HepG2 (cell line): ENCODE measurements around the gene CHRM2. TPM values are rescaled to one million over a fixed set of nuclear protein-coding genes. Genes with fewer than 3 reads are reported as not detected.

Experiments
- ATAC-seq: fragments of 200-7000 bp; cut with Tn5 transposase; 3 replicates; pipeline ENCODE4 v1.9.1; 2020; ENCODE audit warnings: mild to moderate bottlenecking, moderate library complexity
- BruUV-seq: library from RNA; stranded (reverse); fragments of 400-500 nt; replicated peaks from 2 replicates; lab custom pipeline; 2021; lab: Mats Ljungman, UMichigan
- CTCF ChIA-PET: fragments of 300-600 bp; formaldehyde crosslinking; extraction: SDS; loops from one replicate; lab custom pipeline; 2021; ENCODE audit warnings: low total read pairs, inconsistent platforms, low intra/inter-chr PET ratio; lab: Yijun Ruan, JAX
- POLR2A ChIA-PET: fragments of 350-600 bp; sonication (Branson Sonifier 250); formaldehyde crosslinking; loops from one replicate; lab custom pipeline; 2020; ENCODE audit warnings: antibody characterized with exemption, inconsistent platforms; lab: Yijun Ruan, JAX
- DNase-seq: peaks from one replicate; pipeline ENCODE4 v3.0.0-alpha.2; 2015; ENCODE audit warnings: low spot score
- FAIRE-seq: peaks from 3 replicates; lab custom pipeline; 2011; peaks lifted over from hg19 to GRCh38; lab: Jason Lieb, UNC
- H2AFZ ChIP-seq: one replicate; pipeline ENCODE4 v1.6.1; 2011; ENCODE audit warnings: low read length, inconsistent platforms
- H3K27ac ChIP-seq: fragments of 300-600 bp; 3 replicates; pipeline ENCODE4 v1.8.0; 2011; ENCODE audit warnings: mixed run types, mild to moderate bottlenecking, mixed read lengths, low read length, inconsistent platforms; ENCODE audit not compliant: insufficient read depth; ENCODE audit errors: extremely low read length
- H3K27me3 ChIP-seq, 2 experiments: fragments of 200-600 bp in 1 of 2; 2 replicates in 1 of 2; 3 replicates in 1 of 2; pipeline versions ENCODE4 v1.6.0 to v1.8.0; 2011; ENCODE audit warnings: low read length in 2 of 2, mild to moderate bottlenecking in 2 of 2, moderate library complexity in 2 of 2, inconsistent platforms in 1 of 2; ENCODE audit not compliant: insufficient read depth in 2 of 2, control insufficient read depth in 1 of 2
- H3K36me3 ChIP-seq, 2 experiments: fragments of 200-600 bp in 1 of 2; replicated peaks in 1 of 2; 2 replicates in 1 of 2; 3 replicates in 1 of 2; pipeline versions ENCODE4 v1.5.1 to v1.8.0; 2011; ENCODE audit warnings: low read length in 2 of 2, inconsistent platforms in 1 of 2; ENCODE audit not compliant: insufficient read depth in 2 of 2, control insufficient read depth in 1 of 2
- H3K4me1 ChIP-seq: 2 replicates; pipeline ENCODE4 v1.5.1; 2012; ENCODE audit warnings: low read length, inconsistent platforms; ENCODE audit not compliant: insufficient read depth
- H3K4me2 ChIP-seq: 2 replicates; pipeline ENCODE4 v1.6.0; 2011; ENCODE audit warnings: low read depth, low read length, inconsistent platforms
- H3K4me3 ChIP-seq, 3 experiments: fragments of 200-600 bp in 1 of 3; sonication (generic), shearing (Covaris generic) in 1 of 3; replicated peaks in 1 of 3; 2 replicates each; pipeline ENCODE4 v1.5.1; 2011 to 2016; ENCODE audit warnings: low read length in 3 of 3, inconsistent platforms in 2 of 3, low read depth in 2 of 3, mild to moderate bottlenecking in 2 of 3, control low read depth in 1 of 3, mixed read lengths in 1 of 3; ENCODE audit not compliant: insufficient read depth in 1 of 3
- H3K79me2 ChIP-seq: one replicate; pipeline ENCODE4 v1.6.1; 2011; ENCODE audit warnings: low read length, inconsistent platforms; ENCODE audit not compliant: insufficient read depth
- H3K9ac ChIP-seq: 2 replicates; pipeline ENCODE4 v1.6.0; 2011; ENCODE audit warnings: mild to moderate bottlenecking, low read depth, low read length, inconsistent platforms; ENCODE audit not compliant: insufficient read depth
- H3K9me3 ChIP-seq: 2 replicates; pipeline ENCODE4 v1.5.1; 2012; ENCODE audit warnings: mild to moderate bottlenecking, low read length
- H4K20me1 ChIP-seq: 2 replicates; pipeline ENCODE4 v1.6.0; 2011; ENCODE audit warnings: inconsistent platforms, mild to moderate bottlenecking, low read length, moderate library complexity; ENCODE audit not compliant: insufficient read depth
- ARID2 ChIP-seq: sonication (generic); formaldehyde crosslinking; IDR thresholded peaks from 2 replicates; pipeline ENCODE4 v1.8.1; 2022; ENCODE audit warnings: mild to moderate bottlenecking, missing genetic modification reagents, borderline replicate concordance
- CC2D1A ChIP-seq: sonication (generic); formaldehyde crosslinking; IDR thresholded peaks from 2 replicates; pipeline ENCODE4 v1.8.1; 2023; ENCODE audit warnings: mild to moderate bottlenecking, missing genetic modification reagents
- CSRNP2 ChIP-seq: sonication (generic); formaldehyde crosslinking; conservative IDR thresholded peaks from 2 replicates; pipeline ENCODE4 v1.8.0; 2022; ENCODE audit warnings: low read depth, missing genetic modification reagents
- HMG20A ChIP-seq: IDR thresholded peaks from 2 replicates; pipeline ENCODE4 v1.6.1; 2016; ENCODE audit warnings: borderline replicate concordance
- KDM5A ChIP-seq: fragments of 200-600 bp; sonication (generic); IDR thresholded peaks from 2 replicates; pipeline ENCODE4 v1.7.0; 2018; ENCODE audit warnings: antibody characterized with exemption, mild to moderate bottlenecking, low read length, borderline replicate concordance
- MED1 ChIP-seq: sonication (generic); formaldehyde crosslinking; IDR thresholded peaks from 2 replicates; pipeline ENCODE4 v1.4.0; 2020; ENCODE audit warnings: missing genetic modification reagents
- MTERF4 ChIP-seq: sonication (generic); formaldehyde crosslinking; IDR thresholded peaks from 2 replicates; pipeline ENCODE4 v1.8.0; 2023; ENCODE audit warnings: mild to moderate bottlenecking, missing genetic modification reagents
- PLSCR1 ChIP-seq: sonication (generic); formaldehyde crosslinking; IDR thresholded peaks from 2 replicates; pipeline ENCODE4 v1.5.0; 2020; ENCODE audit warnings: missing genetic modification reagents, mild to moderate bottlenecking, borderline replicate concordance
- RBFOX2 ChIP-seq: fragments of 200-400 bp; formaldehyde crosslinking; IDR thresholded peaks from 2 replicates; pipeline ENCODE4 v1.6.1; 2017; ENCODE audit warnings: low read depth, mild to moderate bottlenecking, low read length
- RFXANK ChIP-seq: IDR thresholded peaks from 2 replicates; pipeline ENCODE4 v1.6.1; 2016
- ZC3H13 ChIP-seq: sonication (generic); formaldehyde crosslinking; IDR thresholded peaks from 2 replicates; pipeline ENCODE4 v1.8.1; 2023; ENCODE audit warnings: mild to moderate bottlenecking, missing genetic modification reagents, moderate library complexity
- ZNF414 ChIP-seq: sonication (generic); formaldehyde crosslinking; IDR thresholded peaks from 2 replicates; pipeline ENCODE4 v1.5.0; 2020; ENCODE audit warnings: missing genetic modification reagents
- ZNF629 ChIP-seq: sonication (generic); formaldehyde crosslinking; conservative IDR thresholded peaks from 2 replicates; pipeline ENCODE4 v1.5.0; 2020; ENCODE audit warnings: missing genetic modification reagents
- WGBS: methylation state at CpG from one replicate; pipeline ENCODE4 v1.1.6; 2017; ENCODE audit warnings: low lambda C conversion rate; 5-methylcytosine and 5-hydroxymethylcytosine counted together
- in situ Hi-C: cut with HindIII; loops from 2 replicates; pipeline ENCODE4 v1.10.0; 2017; ENCODE audit warnings: low pct_unique_long_range_greater_than_20kb; ENCODE audit not compliant: extremely low pct_ligation_motif_present
- intact Hi-C: fragments of 100-400 bp; cut with micrococcal nuclease; formaldehyde crosslinking; loops from one replicate; pipeline ENCODE4 v1.10.0; 2022; ENCODE audit not compliant: unreplicated experiment
- polyA plus RNA-seq, 8 experiments: library from polyadenylated mRNA; depleted of rRNA in 3 of 8; stranded (reverse) in 7 of 8; unstranded in 1 of 8; fragments of >200 nt; fragmentation: Illumina TruSeq in 4 of 8; extraction: Trizol in 4 of 8; gene quantifications; 2 replicates each; pipeline versions ENCODE4 v1.2.1 to v1.2.3, GENCODE V29; 2011 to 2016; ENCODE audit warnings: low read depth in 4 of 8, missing spikeins in 1 of 8, mixed read lengths in 1 of 8; ENCODE audit not compliant: insufficient read depth in 1 of 8
- total RNA-seq, 5 experiments: library from RNA; depleted of rRNA; stranded (reverse); fragments of >200 nt; fragmentation: Illumina TruSeq; extraction: Trizol; gene quantifications; 2 replicates each; pipeline ENCODE4 v1.2.3, GENCODE V29; 2016; ENCODE audit warnings: low read depth in 1 of 5
- TF ChIP-seq, protein P1 (sequence below): sonication (generic); formaldehyde crosslinking; IDR thresholded peaks from 2 replicates; pipeline ENCODE4 v1.4.0; 2020; ENCODE audit warnings: missing genetic modification reagents
- TF ChIP-seq, protein P2 (sequence below): sonication (generic); formaldehyde crosslinking; IDR thresholded peaks from 2 replicates; pipeline ENCODE4 v1.4.0; 2020; ENCODE audit warnings: mild to moderate bottlenecking, missing genetic modification reagents

Gene CHRM2
- total and polyA plus RNA-seq, 2 of the 13 experiments (the other 11 are each of a cell fraction or from before 2014, with no cell fraction given) = not detected

- no peak for DNase-seq
- no peak overlapping the region for H3K27ac ChIP-seq
- no peaks in the 10 kb centered on the region for H3K4me1 ChIP-seq
- CTCF ChIA-PET = no interaction called here
- H3K27me3 ChIP-seq = no peaks in the 10 kb centered on the region
- H2AFZ ChIP-seq = no peak overlapping the region
- BruUV-seq = no TSS peak
- no peak overlapping the region for H3K9ac ChIP-seq
- TF ChIP-seq CSRNP2 (CRISPR knock-in tag) (no peak), HMG20A (no peak), PLSCR1 (CRISPR knock-in tag) (no peak), RBFOX2 (no peak), MED1 (CRISPR knock-in tag) (no peak), ZC3H13 (no peak), ZNF414 (CRISPR knock-in tag) (no peak), CC2D1A (CRISPR knock-in tag) (no peak), RFXANK (CRISPR knock-in tag) (no peak), ARID2 (CRISPR knock-in tag) (no peak), ZNF629 (CRISPR knock-in tag) (no peak), KDM5A (no peak), MTERF4 (CRISPR knock-in tag) (no peak)
- TF ChIP-seq, protein P1, sequence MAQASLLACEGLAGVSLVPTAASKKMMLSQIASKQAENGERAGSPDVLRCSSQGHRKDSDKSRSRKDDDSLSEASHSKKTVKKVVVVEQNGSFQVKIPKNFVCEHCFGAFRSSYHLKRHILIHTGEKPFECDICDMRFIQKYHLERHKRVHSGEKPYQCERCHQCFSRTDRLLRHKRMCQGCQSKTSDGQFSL (CRISPR knock-in tag) = no peak
- TF ChIP-seq, protein P2, sequence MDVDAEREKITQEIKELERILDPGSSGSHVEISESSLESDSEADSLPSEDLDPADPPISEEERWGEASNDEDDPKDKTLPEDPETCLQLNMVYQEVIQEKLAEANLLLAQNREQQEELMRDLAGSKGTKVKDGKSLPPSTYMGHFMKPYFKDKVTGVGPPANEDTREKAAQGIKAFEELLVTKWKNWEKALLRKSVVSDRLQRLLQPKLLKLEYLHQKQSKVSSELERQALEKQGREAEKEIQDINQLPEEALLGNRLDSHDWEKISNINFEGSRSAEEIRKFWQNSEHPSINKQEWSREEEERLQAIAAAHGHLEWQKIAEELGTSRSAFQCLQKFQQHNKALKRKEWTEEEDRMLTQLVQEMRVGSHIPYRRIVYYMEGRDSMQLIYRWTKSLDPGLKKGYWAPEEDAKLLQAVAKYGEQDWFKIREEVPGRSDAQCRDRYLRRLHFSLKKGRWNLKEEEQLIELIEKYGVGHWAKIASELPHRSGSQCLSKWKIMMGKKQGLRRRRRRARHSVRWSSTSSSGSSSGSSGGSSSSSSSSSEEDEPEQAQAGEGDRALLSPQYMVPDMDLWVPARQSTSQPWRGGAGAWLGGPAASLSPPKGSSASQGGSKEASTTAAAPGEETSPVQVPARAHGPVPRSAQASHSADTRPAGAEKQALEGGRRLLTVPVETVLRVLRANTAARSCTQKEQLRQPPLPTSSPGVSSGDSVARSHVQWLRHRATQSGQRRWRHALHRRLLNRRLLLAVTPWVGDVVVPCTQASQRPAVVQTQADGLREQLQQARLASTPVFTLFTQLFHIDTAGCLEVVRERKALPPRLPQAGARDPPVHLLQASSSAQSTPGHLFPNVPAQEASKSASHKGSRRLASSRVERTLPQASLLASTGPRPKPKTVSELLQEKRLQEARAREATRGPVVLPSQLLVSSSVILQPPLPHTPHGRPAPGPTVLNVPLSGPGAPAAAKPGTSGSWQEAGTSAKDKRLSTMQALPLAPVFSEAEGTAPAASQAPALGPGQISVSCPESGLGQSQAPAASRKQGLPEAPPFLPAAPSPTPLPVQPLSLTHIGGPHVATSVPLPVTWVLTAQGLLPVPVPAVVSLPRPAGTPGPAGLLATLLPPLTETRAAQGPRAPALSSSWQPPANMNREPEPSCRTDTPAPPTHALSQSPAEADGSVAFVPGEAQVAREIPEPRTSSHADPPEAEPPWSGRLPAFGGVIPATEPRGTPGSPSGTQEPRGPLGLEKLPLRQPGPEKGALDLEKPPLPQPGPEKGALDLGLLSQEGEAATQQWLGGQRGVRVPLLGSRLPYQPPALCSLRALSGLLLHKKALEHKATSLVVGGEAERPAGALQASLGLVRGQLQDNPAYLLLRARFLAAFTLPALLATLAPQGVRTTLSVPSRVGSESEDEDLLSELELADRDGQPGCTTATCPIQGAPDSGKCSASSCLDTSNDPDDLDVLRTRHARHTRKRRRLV (CRISPR knock-in tag) = no peak
- in situ Hi-C loops (no loop called here), intact Hi-C loops (no loop called here)
- H3K4me3 ChIP-seq = no peak overlapping the region
- no peaks in the 10 kb centered on the region for H3K9me3 ChIP-seq
- FAIRE-seq = no peak
- no peaks in the 10 kb centered on the region for H3K79me2 ChIP-seq
- POLR2A ChIA-PET = no interaction called here
- H4K20me1 ChIP-seq = no peaks in the 10 kb centered on the region
- 0% methylated on average over 1 of the region's 1 CpG for WGBS
- no peak for ATAC-seq
- H3K4me2 ChIP-seq = no peak overlapping the region
- no peaks in the 10 kb centered on the region for H3K36me3 ChIP-seq
These were observed 98.4 kb downstream of the CHRM2 start for GRCh38 chr7:136966825-136967224.
